ENCODE measurements around the gene DSCAML1. TPM values are rescaled to one million over a fixed set of nuclear protein-coding genes. Genes with fewer than 3 reads are reported as not detected.

Gene DSCAML1
- total RNA-seq, 1 experiment from 2014 or later, result not detected

DNA sequence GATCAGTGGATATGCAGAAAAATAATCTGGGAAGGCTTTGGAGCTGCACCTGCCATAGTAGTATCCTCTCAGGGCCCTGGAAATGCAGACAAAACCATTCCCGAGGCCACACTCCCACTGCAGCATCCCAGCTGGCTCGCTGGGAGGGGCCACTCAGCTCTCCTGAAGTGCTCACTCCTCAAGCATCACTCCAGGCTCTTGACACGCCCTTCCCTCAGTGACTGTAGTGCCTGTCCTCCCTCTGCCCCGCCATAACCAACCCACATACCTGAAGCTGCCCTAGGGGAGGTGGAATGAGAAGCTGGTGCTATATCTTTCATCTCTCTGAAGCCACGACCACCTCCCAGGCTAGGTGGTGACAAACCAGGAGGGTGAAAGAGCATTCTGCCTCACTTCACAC, 4.8 kb downstream of the DSCAML1 start:
- no peak overlapping the region for H3K27ac ChIP-seq (ENCODE audit: low read depth, low read length)
- no peak overlapping the region for H2AFZ ChIP-seq (ENCODE audit: low read depth, low read length, poor library complexity, severe bottlenecking)
- ChIA-PET RAD21 (ENCODE audit: low non-redundant PET in 1 of 2, low total read pairs in 2 of 2, uncharacterized antibody in 2 of 2, unreplicated experiment in 2 of 2) (no interaction called here), POLR2A (no interaction called here), CTCF (no interaction called here)
- no peaks in the 10 kb centered on the region for H4K20me1 ChIP-seq (ENCODE audit: insufficient read depth)
- no peak overlapping the region for H3K4me3 ChIP-seq (replicated peaks in 1 of 2; ENCODE audit: low read depth in 1 of 2, low read length in 2 of 2)
- H3K4me2 ChIP-seq (ENCODE audit: low read length), result no peak overlapping the region
- H3K27me3 ChIP-seq (ENCODE audit: insufficient read depth, low read length), result peaks cover 26% of the 10 kb centered on the region
- no peak for ATAC-seq
- no peaks in the 10 kb centered on the region for H3K36me3 ChIP-seq (ENCODE audit: control insufficient read depth in 1 of 2, insufficient read depth in 2 of 2, low read length in 2 of 2)
- DNase-seq (ENCODE audit: low read depth, low spot score), result no peak
- H3K9me2 ChIP-seq (ENCODE audit: insufficient read depth), result no peaks in the 10 kb centered on the region
- TF ChIP-seq ELF1 (IDR thresholded peaks at IDR 0.05; ENCODE audit: borderline replicate concordance, low read depth) (no peak), TCF7L2 (IDR thresholded peaks at IDR 0.05; ENCODE audit: borderline replicate concordance, extremely low read depth, insufficient read depth, insufficient read length) (no peak), JUND (IDR thresholded peaks at IDR 0.05) (no peak), ZNF274 (IDR thresholded peaks at IDR 0.05; ENCODE audit: low read depth, low read length) (no peak), SIN3A (IDR thresholded peaks at IDR 0.05; ENCODE audit: low read depth) (no peak), EGR1 (IDR thresholded peaks at IDR 0.05; ENCODE audit: low read depth) (no peak), YY1 (IDR thresholded peaks at IDR 0.05; ENCODE audit: extremely low read depth, insufficient replicate concordance, low read depth, low read length) (no peak), FOSL1 (IDR thresholded peaks at IDR 0.05; ENCODE audit: low read depth) (no peak), ZFX (IDR thresholded peaks at IDR 0.05) (no peak), POLR2AphosphoS5 (IDR thresholded peaks at IDR 0.05; ENCODE audit: low read depth, low read length) (no peak), EZH2 (IDR thresholded peaks at IDR 0.05) (no peak), RAD21 (IDR thresholded peaks at IDR 0.05; ENCODE audit: low read depth) (no peak), CBX3 (IDR thresholded peaks at IDR 0.05; ENCODE audit: low read depth) (no peak)
- TF ChIP-seq, protein P1, sequence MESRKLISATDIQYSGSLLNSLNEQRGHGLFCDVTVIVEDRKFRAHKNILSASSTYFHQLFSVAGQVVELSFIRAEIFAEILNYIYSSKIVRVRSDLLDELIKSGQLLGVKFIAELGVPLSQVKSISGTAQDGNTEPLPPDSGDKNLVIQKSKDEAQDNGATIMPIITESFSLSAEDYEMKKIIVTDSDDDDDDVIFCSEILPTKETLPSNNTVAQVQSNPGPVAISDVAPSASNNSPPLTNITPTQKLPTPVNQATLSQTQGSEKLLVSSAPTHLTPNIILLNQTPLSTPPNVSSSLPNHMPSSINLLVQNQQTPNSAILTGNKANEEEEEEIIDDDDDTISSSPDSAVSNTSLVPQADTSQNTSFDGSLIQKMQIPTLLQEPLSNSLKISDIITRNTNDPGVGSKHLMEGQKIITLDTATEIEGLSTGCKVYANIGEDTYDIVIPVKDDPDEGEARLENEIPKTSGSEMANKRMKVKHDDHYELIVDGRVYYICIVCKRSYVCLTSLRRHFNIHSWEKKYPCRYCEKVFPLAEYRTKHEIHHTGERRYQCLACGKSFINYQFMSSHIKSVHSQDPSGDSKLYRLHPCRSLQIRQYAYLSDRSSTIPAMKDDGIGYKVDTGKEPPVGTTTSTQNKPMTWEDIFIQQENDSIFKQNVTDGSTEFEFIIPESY (IDR thresholded peaks at IDR 0.05; ENCODE audit: extremely low read depth, insufficient replicate concordance, low read length), result no peak
- TF ChIP-seq, protein P2, sequence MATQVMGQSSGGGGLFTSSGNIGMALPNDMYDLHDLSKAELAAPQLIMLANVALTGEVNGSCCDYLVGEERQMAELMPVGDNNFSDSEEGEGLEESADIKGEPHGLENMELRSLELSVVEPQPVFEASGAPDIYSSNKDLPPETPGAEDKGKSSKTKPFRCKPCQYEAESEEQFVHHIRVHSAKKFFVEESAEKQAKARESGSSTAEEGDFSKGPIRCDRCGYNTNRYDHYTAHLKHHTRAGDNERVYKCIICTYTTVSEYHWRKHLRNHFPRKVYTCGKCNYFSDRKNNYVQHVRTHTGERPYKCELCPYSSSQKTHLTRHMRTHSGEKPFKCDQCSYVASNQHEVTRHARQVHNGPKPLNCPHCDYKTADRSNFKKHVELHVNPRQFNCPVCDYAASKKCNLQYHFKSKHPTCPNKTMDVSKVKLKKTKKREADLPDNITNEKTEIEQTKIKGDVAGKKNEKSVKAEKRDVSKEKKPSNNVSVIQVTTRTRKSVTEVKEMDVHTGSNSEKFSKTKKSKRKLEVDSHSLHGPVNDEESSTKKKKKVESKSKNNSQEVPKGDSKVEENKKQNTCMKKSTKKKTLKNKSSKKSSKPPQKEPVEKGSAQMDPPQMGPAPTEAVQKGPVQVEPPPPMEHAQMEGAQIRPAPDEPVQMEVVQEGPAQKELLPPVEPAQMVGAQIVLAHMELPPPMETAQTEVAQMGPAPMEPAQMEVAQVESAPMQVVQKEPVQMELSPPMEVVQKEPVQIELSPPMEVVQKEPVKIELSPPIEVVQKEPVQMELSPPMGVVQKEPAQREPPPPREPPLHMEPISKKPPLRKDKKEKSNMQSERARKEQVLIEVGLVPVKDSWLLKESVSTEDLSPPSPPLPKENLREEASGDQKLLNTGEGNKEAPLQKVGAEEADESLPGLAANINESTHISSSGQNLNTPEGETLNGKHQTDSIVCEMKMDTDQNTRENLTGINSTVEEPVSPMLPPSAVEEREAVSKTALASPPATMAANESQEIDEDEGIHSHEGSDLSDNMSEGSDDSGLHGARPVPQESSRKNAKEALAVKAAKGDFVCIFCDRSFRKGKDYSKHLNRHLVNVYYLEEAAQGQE (IDR thresholded peaks at IDR 0.05; ENCODE audit: low read depth), result no peak
- TF ChIP-seq, protein P3, sequence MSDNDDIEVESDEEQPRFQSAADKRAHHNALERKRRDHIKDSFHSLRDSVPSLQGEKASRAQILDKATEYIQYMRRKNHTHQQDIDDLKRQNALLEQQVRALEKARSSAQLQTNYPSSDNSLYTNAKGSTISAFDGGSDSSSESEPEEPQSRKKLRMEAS (IDR thresholded peaks at IDR 0.05), result no peak
- TF ChIP-seq, protein P4, sequence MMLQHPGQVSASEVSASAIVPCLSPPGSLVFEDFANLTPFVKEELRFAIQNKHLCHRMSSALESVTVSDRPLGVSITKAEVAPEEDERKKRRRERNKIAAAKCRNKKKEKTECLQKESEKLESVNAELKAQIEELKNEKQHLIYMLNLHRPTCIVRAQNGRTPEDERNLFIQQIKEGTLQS (IDR thresholded peaks at IDR 0.05), result no peak
- BruUV-seq (replicated peaks), result no TSS peak
- no peaks in the 10 kb centered on the region for H3K4me1 ChIP-seq (ENCODE audit: control insufficient read depth in 1 of 2, insufficient read depth in 2 of 2, low read length in 2 of 2)
- no peaks in the 10 kb centered on the region for H3K79me2 ChIP-seq (ENCODE audit: insufficient read depth, low read length)
- no peak overlapping the region for H3K9ac ChIP-seq (ENCODE audit: low read length)
- intact Hi-C loops (cut with micrococcal nuclease), result no loop called here
- H3K9me3 ChIP-seq (ENCODE audit: control insufficient read depth in 1 of 2, insufficient read depth in 1 of 2, low read depth in 1 of 2, low read length in 2 of 2), result no peaks in the 10 kb centered on the region

Measured in HCT116 (cell line).